Calu3 (cell line): Measurements from ENCODE around the gene CASP9. TPM values are rescaled to one million over a fixed set of nuclear protein-coding genes. Genes with fewer than 3 reads are reported as not detected.

Experiments used
- BruUV-seq: library from RNA; stranded (reverse); fragments of 400-500 nt; replicated peaks from 2 replicates; lab custom pipeline; 2021; lab: Mats Ljungman, UMichigan
- CTCF ChIA-PET: fragments of 300-600 bp; sonication (Branson Sonifier 250); formaldehyde crosslinking; loops from one replicate; lab custom pipeline; 2022; ENCODE audit warnings: antibody characterized with exemption; lab: Charles Lee
- DNase-seq: peaks from one replicate; pipeline ENCODE4 v3.0.0; 2022
- H3K27ac Mint-ChIP-seq: one replicate; pipeline ENCODE4 v1.8.0; 2022; ENCODE audit warnings: mixed read lengths; ENCODE audit not compliant: unreplicated experiment
- H3K27me3 Mint-ChIP-seq: one replicate; pipeline ENCODE4 v1.8.0; 2022; ENCODE audit warnings: mixed read lengths; ENCODE audit not compliant: unreplicated experiment
- H3K36me3 Mint-ChIP-seq: one replicate; pipeline ENCODE4 v1.8.0; 2022; ENCODE audit warnings: mild to moderate bottlenecking, moderate library complexity, mixed read lengths; ENCODE audit not compliant: insufficient read depth, unreplicated experiment
- H3K4me1 Mint-ChIP-seq: one replicate; pipeline ENCODE4 v1.8.0; 2022; ENCODE audit warnings: mild to moderate bottlenecking, low read depth, mixed read lengths; ENCODE audit not compliant: unreplicated experiment
- H3K4me3 Mint-ChIP-seq: one replicate; pipeline ENCODE4 v1.8.0; 2022; ENCODE audit warnings: mild to moderate bottlenecking, low read depth, moderate library complexity, mixed read lengths; ENCODE audit not compliant: unreplicated experiment
- H3K9me3 Mint-ChIP-seq: one replicate; pipeline ENCODE4 v1.8.0; 2022; ENCODE audit warnings: low read depth, mixed read lengths; ENCODE audit not compliant: unreplicated experiment
- intact Hi-C: fragments of 100-400 bp; cut with micrococcal nuclease; formaldehyde crosslinking; loops from one replicate; pipeline ENCODE4 v1.10.0; 2022; ENCODE audit not compliant: unreplicated experiment
- total RNA-seq: library from RNA; stranded (reverse); gene quantifications from 2 replicates; pipeline ENCODE4 v1.2.3, GENCODE V29; 2022
- TF ChIP-seq, protein P1 (sequence below): fragments of 200-600 bp; IDR thresholded peaks from one replicate; pipeline ENCODE4 v1.8.0; 2022; ENCODE audit warnings: antibody characterized with exemption; ENCODE audit not compliant: unreplicated experiment

CASP9 gene
- total RNA-seq, 1 experiment from 2014 or later, result 8.4 TPM

DNA sequence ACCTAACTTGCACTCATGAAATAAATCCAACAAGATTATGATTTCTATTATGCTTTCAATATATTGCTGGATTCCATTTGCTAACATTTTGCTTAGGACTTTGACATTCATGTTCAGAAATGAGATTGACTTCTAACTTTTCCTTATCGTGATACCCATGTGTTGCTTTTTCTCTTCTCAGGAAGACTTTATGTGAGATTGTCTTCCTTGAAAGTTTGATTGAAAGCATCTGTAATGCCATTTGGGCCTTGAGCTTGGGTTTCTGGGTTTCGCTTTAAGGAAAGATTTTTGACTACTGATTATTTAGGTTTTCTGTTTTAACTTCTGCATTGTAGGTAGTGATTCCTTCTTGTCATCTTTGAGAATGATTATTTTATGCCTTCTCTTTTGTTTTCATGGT lies 33.0 kb upstream of the CASP9 start:
- CTCF ChIA-PET, result no interaction called here
- H3K27me3 Mint-ChIP-seq, result no peaks in the 10 kb centered on the region
- H3K36me3 Mint-ChIP-seq, result peaks cover 10% of the 10 kb centered on the region
- TF ChIP-seq, protein P1, sequence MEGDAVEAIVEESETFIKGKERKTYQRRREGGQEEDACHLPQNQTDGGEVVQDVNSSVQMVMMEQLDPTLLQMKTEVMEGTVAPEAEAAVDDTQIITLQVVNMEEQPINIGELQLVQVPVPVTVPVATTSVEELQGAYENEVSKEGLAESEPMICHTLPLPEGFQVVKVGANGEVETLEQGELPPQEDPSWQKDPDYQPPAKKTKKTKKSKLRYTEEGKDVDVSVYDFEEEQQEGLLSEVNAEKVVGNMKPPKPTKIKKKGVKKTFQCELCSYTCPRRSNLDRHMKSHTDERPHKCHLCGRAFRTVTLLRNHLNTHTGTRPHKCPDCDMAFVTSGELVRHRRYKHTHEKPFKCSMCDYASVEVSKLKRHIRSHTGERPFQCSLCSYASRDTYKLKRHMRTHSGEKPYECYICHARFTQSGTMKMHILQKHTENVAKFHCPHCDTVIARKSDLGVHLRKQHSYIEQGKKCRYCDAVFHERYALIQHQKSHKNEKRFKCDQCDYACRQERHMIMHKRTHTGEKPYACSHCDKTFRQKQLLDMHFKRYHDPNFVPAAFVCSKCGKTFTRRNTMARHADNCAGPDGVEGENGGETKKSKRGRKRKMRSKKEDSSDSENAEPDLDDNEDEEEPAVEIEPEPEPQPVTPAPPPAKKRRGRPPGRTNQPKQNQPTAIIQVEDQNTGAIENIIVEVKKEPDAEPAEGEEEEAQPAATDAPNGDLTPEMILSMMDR, result no peak
- H3K4me3 Mint-ChIP-seq, result no peak overlapping the region
- no peak for DNase-seq
- no TSS peak for BruUV-seq
- no peaks in the 10 kb centered on the region for H3K9me3 Mint-ChIP-seq
- intact Hi-C loops, result no loop called here
- H3K27ac Mint-ChIP-seq, result no peak overlapping the region
- no peaks in the 10 kb centered on the region for H3K4me1 Mint-ChIP-seq

DNA sequence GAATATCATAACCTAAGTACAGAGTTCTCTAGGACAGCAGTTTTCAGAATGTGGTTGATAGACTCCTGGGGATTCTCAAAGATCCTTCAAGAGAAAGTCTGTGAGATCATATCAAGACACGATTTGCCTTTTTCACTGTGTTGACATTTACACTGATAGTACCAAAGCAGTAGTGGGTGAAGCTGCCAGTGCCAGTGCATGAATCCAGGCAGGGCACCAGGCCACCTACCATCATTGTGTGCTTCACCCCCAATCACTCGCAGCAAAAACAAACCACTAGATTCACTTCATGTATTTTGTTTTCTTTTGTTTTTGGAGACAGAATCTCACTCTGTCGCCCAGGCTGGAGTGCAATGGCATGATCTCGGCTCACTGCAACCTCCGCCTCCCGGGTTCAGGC lies 26.6 kb upstream of the CASP9 start:
- no peak for DNase-seq
- CTCF ChIA-PET, result no interaction called here
- no peaks in the 10 kb centered on the region for H3K27me3 Mint-ChIP-seq
- no peak overlapping the region for H3K4me3 Mint-ChIP-seq
- H3K9me3 Mint-ChIP-seq, result no peaks in the 10 kb centered on the region
- no peak overlapping the region for H3K27ac Mint-ChIP-seq
- TF ChIP-seq, protein P1, result no peak
- no TSS peak for BruUV-seq
- intact Hi-C loops, result no loop called here
- peaks cover 9% of the 10 kb centered on the region for H3K36me3 Mint-ChIP-seq
- no peaks in the 10 kb centered on the region for H3K4me1 Mint-ChIP-seq

DNA sequence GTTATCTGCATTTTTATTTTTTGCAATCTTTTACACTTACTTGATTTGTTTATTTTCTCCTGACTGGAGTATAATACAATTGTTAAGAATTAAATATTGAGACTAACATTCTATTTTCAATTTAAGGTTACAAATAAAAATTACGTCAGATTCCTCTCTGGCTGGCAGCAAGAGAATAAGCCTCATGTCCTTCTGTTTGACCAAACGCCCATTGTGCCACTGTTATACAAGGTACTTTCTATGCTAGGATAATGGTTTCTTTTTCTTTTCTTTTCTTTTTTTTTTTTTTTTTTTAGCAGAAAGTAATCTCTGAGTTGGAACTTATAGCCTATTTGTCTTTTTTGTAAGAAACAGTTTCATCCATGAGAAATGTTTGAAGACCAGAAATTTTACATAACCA lies 22.6 kb upstream of the CASP9 start:
- intact Hi-C loops, result no loop called here
- Mint-ChIP-seq H3K27ac (no peak overlapping the region), H3K27me3 (no peaks in the 10 kb centered on the region), H3K9me3 (no peaks in the 10 kb centered on the region), H3K4me1 (no peaks in the 10 kb centered on the region), H3K4me3 (no peak overlapping the region), H3K36me3 (peaks cover 14% of the 10 kb centered on the region)
- DNase-seq, result no peak
- BruUV-seq, result no TSS peak
- TF ChIP-seq, protein P1, result no peak
- CTCF ChIA-PET, result no interaction called here

DNA sequence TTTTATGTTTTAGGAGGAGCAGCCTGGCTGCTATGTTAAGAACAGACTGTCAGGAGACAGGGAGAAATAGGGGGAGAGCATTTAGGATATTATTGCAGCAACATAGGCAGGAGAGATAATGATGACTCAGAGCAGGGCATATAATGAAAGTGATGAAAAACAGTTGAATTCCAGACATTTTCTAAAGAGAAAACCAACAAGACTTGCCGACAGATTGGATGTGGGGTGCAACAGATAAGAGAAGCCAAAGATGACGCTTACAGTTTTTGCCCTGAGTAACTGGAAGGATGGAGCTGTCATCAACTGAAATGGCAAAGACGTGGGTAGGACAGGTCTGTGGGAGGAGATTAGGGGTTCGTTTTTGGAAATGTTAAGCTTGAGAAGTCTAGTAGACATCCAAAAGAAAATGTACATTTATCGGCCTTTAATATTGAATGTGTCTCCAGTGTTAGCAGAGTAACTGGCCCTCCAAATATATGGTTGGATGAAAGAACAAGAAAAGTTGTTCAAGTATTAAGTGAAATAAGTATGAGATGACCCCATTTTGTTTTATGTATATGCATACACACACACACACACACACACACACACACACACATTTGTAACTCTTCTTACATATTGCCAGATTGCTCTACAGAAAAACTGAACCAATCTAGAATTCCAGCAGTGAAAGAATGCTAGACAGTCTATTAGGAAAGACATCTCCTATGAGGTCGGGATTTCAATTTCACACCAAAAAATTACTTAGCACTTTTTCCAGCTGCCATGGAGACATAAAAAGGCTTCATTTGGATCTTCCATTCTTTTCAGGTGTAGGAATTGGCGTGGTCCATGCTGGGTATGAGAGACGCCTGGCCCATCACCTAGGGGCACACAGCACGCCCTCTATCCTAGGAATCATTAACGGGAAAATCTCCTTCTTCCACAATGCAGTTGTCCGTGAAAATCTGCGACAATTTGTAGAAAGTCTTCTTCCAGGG lies 19.9 kb upstream of the CASP9 start:
- Mint-ChIP-seq H3K4me3 (no peak overlapping the region), H3K36me3 (peaks cover 14% of the 10 kb centered on the region), H3K27me3 (no peaks in the 10 kb centered on the region), H3K4me1 (no peaks in the 10 kb centered on the region), H3K9me3 (no peaks in the 10 kb centered on the region), H3K27ac (no peak overlapping the region)
- no peak for DNase-seq
- CTCF ChIA-PET, result no interaction called here
- intact Hi-C loops, result no loop called here
- TF ChIP-seq, protein P1, result no peak
- BruUV-seq, result no TSS peak
